OCI-LY7 (cell line): ENCODE results near the gene ANKUB1.

Experiments
- CTCF ChIP-seq: fragments of 200-600 bp; sonication (generic); conservative IDR thresholded peaks from 2 replicates; pipeline ENCODE4 v1.5.1; 2014; ENCODE audit warnings: mild to moderate bottlenecking, antibody characterized with exemption, low read length, moderate library complexity, mixed read lengths
- EZH2phosphoT487 ChIP-seq: fragments of 200-600 bp; sonication (generic); IDR thresholded peaks from 2 replicates; pipeline ENCODE4 v1.6.1; 2018; ENCODE audit warnings: low read depth, borderline replicate concordance, mild to moderate bottlenecking, mixed run types, antibody characterized with exemption, low read length, moderate library complexity, mixed read lengths

DNA sequence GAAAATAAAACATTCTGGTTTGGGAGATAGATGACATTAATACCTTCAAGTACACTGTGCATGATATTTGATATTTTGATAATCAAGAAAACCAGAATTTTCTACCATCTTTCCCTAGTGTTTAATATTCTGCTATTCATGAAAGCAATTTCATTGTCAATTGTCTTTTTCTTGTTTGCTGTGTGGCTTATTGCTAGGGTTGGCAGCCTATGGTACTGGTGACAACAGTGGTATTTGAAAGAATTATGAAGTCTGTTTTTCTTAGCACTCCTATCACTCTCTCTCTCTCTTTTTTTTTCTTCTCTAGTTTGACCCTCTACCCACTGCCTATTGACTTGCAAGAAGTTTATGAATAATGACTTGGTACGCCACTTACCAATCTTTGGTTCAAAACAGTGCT is 36.0 kb upstream of the ANKUB1 start:
- TF ChIP-seq CTCF: no peak
- TF ChIP-seq EZH2phosphoT487: no peak
